Activated CD4-positive, alpha-beta T cell treated with anti-CD3 and anti-CD28 coated beads, Interleukin-2, Interleukin-4, amounts not matched to agents 100 ng/mL and 50 ng/mL, durations not matched to agents 16 hours and 8 hours (primary cell): ENCODE results near the gene SPRED1.

Source experiments
- DNase-seq: peaks from one replicate; pipeline ENCODE4 v3.0.0-alpha.2; 2020; ENCODE audit warnings: low spot score

Gene SPRED1

GRCh38 chr15:38354315-38354929 is 101.8 kb downstream of the SPRED1 start:
- peak; percentile 56 for DNase-seq

GRCh38 chr15:38362355-38362754 is 109.7 kb downstream of the SPRED1 start:
- DNase-seq: no peak

DNA sequence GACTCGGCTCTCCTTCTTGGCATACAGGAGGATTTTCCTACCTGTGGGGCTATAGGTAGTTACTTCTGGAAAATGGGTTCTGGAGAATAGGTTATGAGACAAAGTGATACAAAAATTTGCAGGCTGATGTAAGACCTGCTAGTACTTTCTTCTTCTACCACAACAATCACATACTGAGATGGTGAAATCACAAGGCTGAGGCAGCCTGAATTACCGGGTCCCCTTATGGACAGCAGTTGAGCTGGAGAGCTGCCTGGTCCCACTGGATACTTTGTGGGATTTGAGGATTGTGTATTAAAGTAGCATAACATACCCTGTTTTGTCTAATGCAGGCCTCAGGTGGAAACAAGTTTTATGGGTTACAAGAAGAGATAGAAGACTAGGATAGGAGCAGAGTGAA is 114.8 kb downstream of the SPRED1 start:
- no peak for DNase-seq

GRCh38 chr15:38369936-38370478 is 117.4 kb downstream of the SPRED1 start:
- DNase-seq: no peak

DNA sequence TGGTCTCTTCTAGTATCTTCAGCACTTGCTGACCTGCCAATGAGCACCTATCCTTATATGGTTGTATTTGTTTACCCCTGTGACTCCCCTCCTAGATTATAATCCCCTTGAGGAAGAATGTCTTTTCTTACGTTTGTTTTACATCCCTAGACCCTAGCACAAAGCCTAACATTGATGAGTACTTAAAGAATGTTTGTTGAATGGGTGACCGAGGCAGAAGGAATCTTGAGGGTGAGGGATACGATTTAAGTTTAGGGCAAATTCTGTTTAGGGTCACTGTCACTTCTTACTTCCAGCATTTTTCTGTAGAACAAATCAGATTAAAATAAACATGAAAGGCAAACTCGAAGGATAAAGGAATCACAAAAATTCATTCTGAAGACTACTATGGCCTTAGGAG is 120.4 kb downstream of the SPRED1 start:
- DNase-seq: no peak

- DNase-seq: no peak
These were observed 121.4 kb downstream of the SPRED1 start for GRCh38 chr15:38374029-38374428.

- DNase-seq: no peak
These were observed 121.9 kb downstream of the SPRED1 start for GRCh38 chr15:38374556-38374955.

GRCh38 chr15:38376081-38376480 is 123.4 kb downstream of the SPRED1 start:
- no peak for DNase-seq

DNA sequence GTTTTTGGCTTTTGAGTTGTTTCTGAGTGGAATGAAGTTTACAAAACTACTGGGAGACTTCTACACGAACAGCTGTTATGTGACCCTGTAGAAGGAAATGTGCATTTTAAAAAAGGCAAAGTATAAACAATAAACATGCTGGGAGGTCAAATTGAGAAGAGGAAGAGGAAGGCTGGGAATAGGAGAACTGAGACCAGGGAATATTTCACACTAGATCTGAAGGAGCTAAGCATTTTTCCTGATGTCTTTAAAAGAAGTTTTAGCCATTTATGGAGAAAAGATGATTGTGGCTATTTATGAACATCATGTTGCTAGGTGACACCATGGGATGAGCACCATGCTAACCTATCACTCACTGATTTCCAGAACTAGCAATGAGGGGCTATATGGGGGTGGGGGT is 125.0 kb downstream of the SPRED1 start:
- DNase-seq: no peak

- DNase-seq: no peak
These were observed 125.5 kb downstream of the SPRED1 start for GRCh38 chr15:38378161-38378560.

DNA sequence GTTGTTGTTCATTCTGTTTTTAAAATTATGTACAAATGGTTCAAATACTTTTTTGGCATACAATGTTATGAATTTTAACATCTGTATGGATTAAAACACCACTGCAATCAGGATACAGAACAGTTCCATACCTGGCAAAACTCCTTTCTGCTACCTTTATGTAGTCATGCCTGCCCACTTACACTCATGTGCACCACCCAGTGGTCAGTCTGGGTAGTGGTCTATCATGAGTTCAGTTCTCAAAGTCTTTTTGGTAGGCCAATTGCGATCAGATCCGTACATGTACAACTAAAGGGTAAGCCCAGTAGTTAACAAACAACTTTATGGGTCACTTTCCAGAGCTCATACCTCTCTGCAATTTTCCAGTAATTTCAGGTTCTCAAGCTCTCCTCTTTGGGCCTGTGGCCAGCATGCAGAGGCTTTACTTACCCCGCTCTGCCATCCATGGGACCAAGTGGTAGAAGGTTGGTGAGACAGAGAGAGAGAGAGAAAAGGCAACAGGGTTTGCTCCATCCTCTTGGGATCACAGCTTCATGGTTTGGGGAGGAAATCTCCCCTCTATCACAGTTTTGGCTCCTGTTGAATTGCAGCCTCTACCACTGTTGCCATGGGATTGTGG is 137.4 kb downstream of the SPRED1 start:
- peak; percentile 63 for DNase-seq

GRCh38 chr15:38391191-38391590 is 138.6 kb downstream of the SPRED1 start:
- no peak for DNase-seq

DNA sequence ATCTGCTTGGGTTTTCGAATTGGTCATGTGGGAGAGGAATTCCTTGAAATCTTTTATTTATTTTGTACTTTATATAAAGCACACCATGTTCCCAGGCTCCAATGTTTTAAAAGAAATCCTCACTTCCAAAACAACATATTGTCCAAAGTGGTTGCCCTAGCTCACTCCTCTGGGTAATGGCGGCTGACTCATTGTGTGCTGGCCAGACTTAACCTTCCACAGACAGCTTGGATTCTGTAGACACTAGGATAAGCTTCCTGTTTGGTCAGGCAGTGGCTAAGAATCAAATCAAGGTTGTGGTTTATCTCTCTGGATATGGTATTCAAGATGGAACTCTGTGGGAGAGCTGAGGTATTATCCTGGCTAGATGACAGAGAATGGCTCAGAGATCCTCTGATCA is 145.5 kb downstream of the SPRED1 start:
- no peak for DNase-seq

DNA sequence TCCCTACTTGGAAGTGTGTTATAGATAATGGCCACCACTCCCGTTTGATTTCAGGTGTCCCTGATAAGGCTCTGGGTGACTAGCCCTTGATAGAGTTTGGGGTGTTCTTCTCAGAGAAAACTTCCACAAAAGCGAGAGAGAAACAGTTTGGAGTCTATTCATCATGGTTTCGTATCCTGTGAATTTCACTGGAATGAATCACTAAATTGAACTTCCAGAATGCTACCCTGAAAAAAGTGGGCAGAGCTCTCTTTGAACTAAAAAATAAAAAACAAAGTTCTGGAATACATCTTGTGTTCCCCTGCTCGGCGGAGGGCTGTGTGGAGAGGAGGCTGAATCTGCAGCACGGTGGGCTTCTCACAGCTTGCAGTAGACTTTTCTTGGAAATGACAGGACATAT is 148.5 kb downstream of the SPRED1 start:
- no peak for DNase-seq

DNA sequence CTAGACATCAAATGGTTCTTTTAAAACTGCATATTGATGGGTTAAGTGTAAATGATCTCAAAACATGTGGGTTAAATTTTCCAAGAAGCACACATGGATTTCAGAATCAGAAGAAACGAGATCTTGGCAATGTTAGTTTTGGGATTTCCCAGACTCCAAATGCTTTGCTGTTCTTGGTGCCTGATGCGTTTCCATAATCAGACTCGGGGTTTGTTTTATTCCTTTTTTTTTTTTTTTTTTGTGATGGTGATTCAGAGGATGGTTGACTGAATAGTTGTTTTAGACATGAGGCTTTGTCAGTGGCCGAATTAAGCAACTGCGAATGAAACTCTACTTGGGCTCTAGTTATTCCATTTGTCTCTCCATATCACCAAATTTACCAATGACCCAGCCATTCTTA is 149.1 kb downstream of the SPRED1 start:
- no peak for DNase-seq

GRCh38 chr15:38406436-38406835 is 153.8 kb downstream of the SPRED1 start:
- DNase-seq: no peak
